NB4 (cell line): ENCODE results near the gene GARNL3.

Experiments
- DNase-seq: peaks from one replicate; pipeline ENCODE4 v3.0.0; 2010; ENCODE audit warnings: low read depth
- H3K4me3 ChIP-seq: one replicate; pipeline ENCODE4 v1.5.1; 2011; ENCODE audit warnings: mild to moderate bottlenecking, low read depth, low read length, moderate library complexity
- CTCF ChIP-seq: IDR thresholded peaks from one replicate; pipeline ENCODE4 v1.5.1; 2012; ENCODE audit warnings: low read depth, low read length
- MAX ChIP-seq: IDR thresholded peaks from 2 replicates; pipeline ENCODE4 v1.6.1; 2011; ENCODE audit warnings: low read depth, low read length
- MYC ChIP-seq: IDR thresholded peaks from 2 replicates; pipeline ENCODE4 v1.6.1; 2011; ENCODE audit warnings: low read depth, low read length
- POLR2A ChIP-seq: IDR thresholded peaks from 2 replicates; pipeline ENCODE4 v1.6.1; 2011; ENCODE audit warnings: mild to moderate bottlenecking; ENCODE audit not compliant: insufficient read length; ENCODE audit errors: extremely low read depth

GARNL3 gene

GRCh38 chr9:127253446-127253845 is 11.1 kb upstream of the GARNL3 start:
- no peak overlapping the region for H3K4me3 ChIP-seq
- no peak for DNase-seq
- TF ChIP-seq MYC, result no peak
- TF ChIP-seq MAX, result no peak
- no peak for TF ChIP-seq POLR2A
- TF ChIP-seq CTCF, result no peak

- no peak overlapping the region for H3K4me3 ChIP-seq
- no peak for DNase-seq
- no peak for TF ChIP-seq POLR2A
- no peak for TF ChIP-seq MAX
- no peak for TF ChIP-seq CTCF
- TF ChIP-seq MYC, result no peak
Observed at GRCh38 chr9:127255692-127256091, 8.9 kb upstream of the GARNL3 start.

GRCh38 chr9:127256324-127256723 is 8.2 kb upstream of the GARNL3 start:
- no peak overlapping the region for H3K4me3 ChIP-seq
- no peak for DNase-seq
- TF ChIP-seq MYC (no peak), MAX (no peak), CTCF (no peak), POLR2A (no peak)

GRCh38 chr9:127258606-127259471 is 5.7 kb upstream of the GARNL3 start:
- TF ChIP-seq POLR2A (no peak), CTCF (no peak), MYC (no peak), MAX (no peak)
- no peak overlapping the region for H3K4me3 ChIP-seq
- DNase-seq, result no peak

- no peak for TF ChIP-seq CTCF
- no peak for TF ChIP-seq MYC
- TF ChIP-seq MAX, result no peak
- no peak for TF ChIP-seq POLR2A
- no peak overlapping the region for H3K4me3 ChIP-seq
Observed at GRCh38 chr9:127262602-127263001, 2.0 kb upstream of the GARNL3 start.

More at GRCh38 chr9:127262602-127263001, 2.0 kb upstream of the GARNL3 start:
- no peak for DNase-seq
